Stimulated activated naive B cell treated with anti-CD40 and anti-IgM and Interleukin-4, amounts not matched to agents 10 μg/mL and 1 μg/mL and 100 μg/mL, for 72 hours (primary cell): ENCODE data around the gene ABHD16A.
A peak's percentile ranks its signal among the peaks of the same experiment; 100 is the strongest.

Source experiments
- ATAC-seq, 2 donors: fragments of 150-1000 bp; cut with Tn5 transposase; replicated peaks; 2 replicates each; pipeline ENCODE4 v1.10.0; 2021; ENCODE audit warnings: moderate library complexity in 1 of 2
- DNase-seq: peaks from one replicate; pipeline ENCODE4 v3.0.0; 2021
- H3K27ac Mint-ChIP-seq: one replicate; pipeline ENCODE4 v1.8.0; 2022; ENCODE audit warnings: mild to moderate bottlenecking, mixed read lengths
- H3K27me3 Mint-ChIP-seq, 2 donors: one replicate each; pipeline ENCODE4 v1.8.0; 2022; ENCODE audit warnings: mixed read lengths in 2 of 2
- H3K36me3 Mint-ChIP-seq, 2 donors: one replicate each; pipeline ENCODE4 v1.8.0; 2022; ENCODE audit warnings: mixed read lengths in 2 of 2, mild to moderate bottlenecking in 1 of 2
- H3K4me1 Mint-ChIP-seq, 2 donors: one replicate each; pipeline ENCODE4 v1.8.0; 2022; ENCODE audit warnings: mixed read lengths in 2 of 2, mild to moderate bottlenecking in 1 of 2
- H3K4me3 Mint-ChIP-seq, 2 donors: one replicate each; pipeline ENCODE4 v1.8.0; 2022; ENCODE audit warnings: mild to moderate bottlenecking in 2 of 2, mixed read lengths in 2 of 2, moderate library complexity in 1 of 2
- H3K9me3 Mint-ChIP-seq, 2 donors: one replicate each; pipeline ENCODE4 v1.8.0; 2022; ENCODE audit warnings: mixed read lengths in 2 of 2, mild to moderate bottlenecking in 1 of 2

ABHD16A gene

GRCh38 chr6:31725502-31726350 is 22.6 kb upstream of the ABHD16A start:
- DNase-seq (no peak), ATAC-seq (no peak)
- Mint-ChIP-seq H3K4me3 (no peak overlapping the region), H3K27me3 (no peaks in the 10 kb centered on the region), H3K4me1 (peaks cover 58 to 65% of the 10 kb centered on the region in 2 donors), H3K27ac (peak overlapping the region; percentile 0), H3K36me3 (peaks cover 35 to 42% of the 10 kb centered on the region in 2 donors), H3K9me3 (no peaks in the 10 kb centered on the region)

DNA sequence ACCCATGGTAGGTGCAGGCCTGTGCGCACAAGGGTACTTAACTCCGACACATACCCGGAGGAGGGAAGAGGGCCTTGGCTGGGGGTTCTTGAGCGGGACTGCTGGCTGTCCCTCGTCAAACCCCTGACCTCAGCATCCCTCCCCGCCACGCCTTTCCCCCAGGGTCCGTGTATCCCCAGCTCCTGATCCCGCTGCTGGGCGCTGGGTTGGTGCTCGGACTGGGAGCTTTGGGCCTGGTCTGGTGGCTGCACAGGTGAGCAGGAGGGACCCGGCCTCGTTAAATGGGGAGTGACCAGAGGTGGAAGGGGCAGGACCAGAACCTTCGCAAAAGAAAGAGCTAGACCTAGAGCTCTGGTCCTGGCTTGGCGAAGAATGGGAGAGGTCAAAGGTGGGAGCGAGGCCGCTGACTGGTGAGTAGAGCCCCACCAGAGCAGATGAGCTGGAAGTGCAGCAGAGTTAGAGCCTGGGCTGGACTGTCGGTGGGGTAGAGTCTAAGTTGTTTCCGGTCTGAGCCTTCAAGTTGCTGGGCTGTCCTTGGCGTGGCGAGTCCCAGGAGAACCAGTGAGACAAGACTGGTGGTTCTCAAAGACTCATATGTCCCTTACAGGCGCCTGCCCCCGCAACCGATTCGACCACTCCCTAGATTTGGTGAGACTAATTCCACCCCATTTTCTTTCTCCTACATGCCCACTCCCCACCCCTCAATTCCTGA is 21.0 kb upstream of the ABHD16A start:
- Mint-ChIP-seq H3K4me1 (peaks cover 45 to 51% of the 10 kb centered on the region in 2 donors), H3K9me3 (no peaks in the 10 kb centered on the region), H3K36me3 (peaks cover 29% of the 10 kb centered on the region in 2 donors), H3K27ac (peak overlapping the region; percentile 78), H3K27me3 (no peaks in the 10 kb centered on the region), H3K4me3 (no peak overlapping the region)
- DNase-seq = no peak
- no peak for ATAC-seq

DNA sequence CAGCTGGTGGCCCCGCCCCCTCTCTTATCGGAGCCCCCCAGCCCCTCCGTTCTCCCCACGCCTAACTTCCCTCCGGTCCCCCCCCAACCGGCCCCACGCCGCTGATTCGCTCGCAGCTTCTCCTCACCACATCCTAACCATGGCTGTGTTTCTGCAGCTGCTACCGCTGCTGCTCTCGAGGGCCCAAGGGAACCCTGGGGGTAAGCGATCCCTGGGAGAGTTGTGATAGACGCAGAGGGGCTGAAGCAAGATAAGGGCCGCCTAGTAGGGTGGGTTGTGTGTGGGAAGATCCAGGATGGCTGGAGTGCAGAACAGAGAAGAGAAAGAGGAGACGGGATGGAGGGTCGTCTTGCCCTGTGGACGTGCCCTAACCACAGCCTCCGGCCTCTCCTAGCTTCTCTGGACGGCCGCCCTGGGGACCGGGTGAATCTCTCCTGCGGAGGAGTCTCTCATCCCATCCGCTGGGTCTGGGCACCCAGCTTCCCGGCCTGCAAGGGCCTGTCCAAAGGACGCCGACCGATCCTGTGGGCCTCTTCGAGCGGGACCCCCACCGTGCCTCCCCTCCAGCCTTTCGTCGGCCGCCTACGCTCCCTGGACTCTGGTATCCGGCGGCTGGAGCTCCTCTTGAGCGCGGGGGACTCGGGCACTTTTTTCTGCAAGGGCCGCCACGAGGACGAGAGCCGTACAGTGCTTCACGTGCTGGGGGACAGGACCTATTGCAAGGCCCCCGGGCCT is 20.3 kb upstream of the ABHD16A start, which contains the start of gene MPIG6B:
TSS of gene MPIG6B (plus strand) at position 129 of the 735 bp plus-strand sequence. CDS start at position 140, 11 bp downstream.
- Mint-ChIP-seq H3K4me1 (peaks cover 38 to 44% of the 10 kb centered on the region in 2 donors), H3K9me3 (no peaks in the 10 kb centered on the region), H3K4me3 (peak within 1 kb of the TSS; percentile 10 to 50), H3K27ac (peak within 1 kb of the TSS; percentile 78), H3K27me3 (no peaks in the 10 kb centered on the region), H3K36me3 (peaks cover 24% of the 10 kb centered on the region in 2 donors)
- ATAC-seq (no peak), DNase-seq (no peak)

DNA sequence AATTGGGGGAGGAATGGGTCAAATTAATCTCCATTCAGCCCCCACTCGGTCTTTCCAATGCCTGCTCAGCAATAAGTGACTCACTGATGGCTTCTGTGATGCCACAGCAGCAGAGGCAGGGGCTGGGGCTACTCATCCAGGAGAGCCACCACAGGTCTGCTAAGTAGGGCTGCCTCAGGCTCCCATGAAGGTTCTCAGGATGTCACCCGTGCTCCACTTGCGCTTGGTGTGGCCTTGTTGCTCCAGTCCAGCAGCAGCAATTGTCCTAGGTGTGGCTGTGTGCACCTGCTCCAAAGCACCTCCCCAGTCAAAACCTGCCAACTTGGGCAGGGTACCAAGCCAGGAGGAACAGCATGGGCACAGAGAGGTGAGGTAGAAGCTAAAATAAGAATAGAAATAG is 19.0 kb upstream of the ABHD16A start:
- H3K36me3 Mint-ChIP-seq = peaks cover 16 to 17% of the 10 kb centered on the region in 2 donors
- H3K27me3 Mint-ChIP-seq = no peaks in the 10 kb centered on the region
- no peak overlapping the region for H3K4me3 Mint-ChIP-seq
- ATAC-seq (no peak), DNase-seq (no peak)
- no peak overlapping the region for H3K27ac Mint-ChIP-seq
- H3K9me3 Mint-ChIP-seq = no peaks in the 10 kb centered on the region
- H3K4me1 Mint-ChIP-seq = peaks cover 27 to 32% of the 10 kb centered on the region in 2 donors

GRCh38 chr6:31721351-31722020 is 18.4 kb upstream of the ABHD16A start, which contains the start of gene LY6G6C:
Gene LY6G6C, minus strand, starts transcription at chr6:31721746. Its CDS starts 67 bp downstream, at chr6:31721679.
- DNase-seq (no peak), ATAC-seq (no peak)
- Mint-ChIP-seq H3K36me3 (peaks cover 9 to 10% of the 10 kb centered on the region in 2 donors), H3K9me3 (no peaks in the 10 kb centered on the region), H3K27ac (no peak within 1 kb of the TSS), H3K27me3 (no peaks in the 10 kb centered on the region), H3K4me3 (no peak within 1 kb of the TSS), H3K4me1 (peaks cover 20 to 25% of the 10 kb centered on the region in 2 donors)

- H3K27me3 Mint-ChIP-seq = no peaks in the 10 kb centered on the region
- DNase-seq (no peak), ATAC-seq (no peak)
- peaks cover 10 to 13% of the 10 kb centered on the region in 2 donors for H3K4me1 Mint-ChIP-seq
- peaks cover 0 to 2% of the 10 kb centered on the region in 2 donors for H3K36me3 Mint-ChIP-seq
- H3K27ac Mint-ChIP-seq = no peak overlapping the region
- H3K9me3 Mint-ChIP-seq = no peaks in the 10 kb centered on the region
- no peak overlapping the region for H3K4me3 Mint-ChIP-seq
These were observed 17.2 kb upstream of the ABHD16A start for GRCh38 chr6:31720196-31720770.

- no peaks in the 10 kb centered on the region for H3K9me3 Mint-ChIP-seq
- no peak overlapping the region for H3K27ac Mint-ChIP-seq
- no peak for ATAC-seq
- no peak overlapping the region for H3K4me3 Mint-ChIP-seq
- H3K27me3 Mint-ChIP-seq = no peaks in the 10 kb centered on the region
- DNase-seq = no peak
- H3K36me3 Mint-ChIP-seq = no peaks in the 10 kb centered on the region
- peaks cover 8 to 11% of the 10 kb centered on the region in 2 donors for H3K4me1 Mint-ChIP-seq
These were observed 15.9 kb upstream of the ABHD16A start for GRCh38 chr6:31719001-31719400.

DNA sequence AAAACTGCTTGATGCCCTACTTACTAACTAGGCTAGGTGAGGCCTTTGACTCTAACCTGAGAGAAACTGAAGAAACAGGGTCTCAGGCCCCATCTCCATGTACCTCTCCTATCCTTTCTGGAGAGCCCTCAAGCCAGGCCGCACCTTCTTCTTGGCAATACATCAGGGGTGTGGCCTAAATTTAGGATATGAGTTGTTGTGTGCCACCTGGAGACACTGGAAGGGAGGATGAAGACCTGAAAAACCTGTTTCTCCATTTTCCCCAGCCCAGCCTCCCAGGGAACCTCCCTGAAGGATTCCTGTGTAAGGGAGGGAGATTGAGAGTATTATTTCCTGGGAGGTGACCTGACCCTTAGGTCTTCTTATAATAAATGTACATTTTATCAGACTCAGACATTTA is 15.1 kb upstream of the ABHD16A start:
- Mint-ChIP-seq H3K27ac (no peak overlapping the region), H3K27me3 (no peaks in the 10 kb centered on the region), H3K4me3 (no peak overlapping the region), H3K36me3 (no peaks in the 10 kb centered on the region), H3K9me3 (no peaks in the 10 kb centered on the region), H3K4me1 (peaks cover 3 to 4% of the 10 kb centered on the region in 2 donors)
- DNase-seq (no peak), ATAC-seq (no peak)

DNA sequence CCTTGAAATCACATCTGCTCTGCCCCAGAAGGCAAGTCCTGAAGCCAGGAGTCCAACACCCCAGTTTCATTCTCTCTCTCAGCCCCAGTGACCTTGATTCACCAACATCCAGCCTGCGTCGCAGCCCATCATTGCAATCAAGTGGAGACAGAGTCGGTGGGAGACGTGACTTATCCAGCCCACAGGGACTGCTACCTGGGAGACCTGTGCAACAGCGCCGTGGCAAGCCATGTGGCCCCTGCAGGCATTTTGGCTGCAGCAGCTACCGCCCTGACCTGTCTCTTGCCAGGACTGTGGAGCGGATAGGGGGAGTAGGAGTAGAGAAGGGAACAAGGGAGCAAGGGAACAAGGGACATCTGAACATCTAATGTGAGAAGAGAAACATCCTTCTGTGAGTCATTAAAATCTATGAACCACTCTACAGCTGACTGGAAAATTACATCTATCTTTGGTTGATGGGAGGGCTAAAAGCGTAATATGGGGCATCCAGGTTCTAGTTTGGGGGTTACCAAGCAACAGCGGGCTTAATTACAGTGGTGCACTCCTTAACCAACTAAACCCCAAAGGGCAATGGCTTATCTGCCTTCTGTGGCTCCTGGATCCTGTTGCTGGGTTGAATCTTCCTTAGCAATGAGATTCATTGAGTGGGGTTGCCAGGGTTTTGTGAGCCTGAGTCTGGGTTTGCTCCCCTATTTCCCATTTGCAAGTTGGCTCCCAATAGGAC is 14.5 kb upstream of the ABHD16A start:
- ATAC-seq (no peak), DNase-seq (no peak)
- Mint-ChIP-seq H3K27ac (no peak overlapping the region), H3K36me3 (no peaks in the 10 kb centered on the region), H3K4me3 (no peak overlapping the region), H3K4me1 (peaks cover 0 to 2% of the 10 kb centered on the region in 2 donors), H3K27me3 (no peaks in the 10 kb centered on the region), H3K9me3 (no peaks in the 10 kb centered on the region)

DNA sequence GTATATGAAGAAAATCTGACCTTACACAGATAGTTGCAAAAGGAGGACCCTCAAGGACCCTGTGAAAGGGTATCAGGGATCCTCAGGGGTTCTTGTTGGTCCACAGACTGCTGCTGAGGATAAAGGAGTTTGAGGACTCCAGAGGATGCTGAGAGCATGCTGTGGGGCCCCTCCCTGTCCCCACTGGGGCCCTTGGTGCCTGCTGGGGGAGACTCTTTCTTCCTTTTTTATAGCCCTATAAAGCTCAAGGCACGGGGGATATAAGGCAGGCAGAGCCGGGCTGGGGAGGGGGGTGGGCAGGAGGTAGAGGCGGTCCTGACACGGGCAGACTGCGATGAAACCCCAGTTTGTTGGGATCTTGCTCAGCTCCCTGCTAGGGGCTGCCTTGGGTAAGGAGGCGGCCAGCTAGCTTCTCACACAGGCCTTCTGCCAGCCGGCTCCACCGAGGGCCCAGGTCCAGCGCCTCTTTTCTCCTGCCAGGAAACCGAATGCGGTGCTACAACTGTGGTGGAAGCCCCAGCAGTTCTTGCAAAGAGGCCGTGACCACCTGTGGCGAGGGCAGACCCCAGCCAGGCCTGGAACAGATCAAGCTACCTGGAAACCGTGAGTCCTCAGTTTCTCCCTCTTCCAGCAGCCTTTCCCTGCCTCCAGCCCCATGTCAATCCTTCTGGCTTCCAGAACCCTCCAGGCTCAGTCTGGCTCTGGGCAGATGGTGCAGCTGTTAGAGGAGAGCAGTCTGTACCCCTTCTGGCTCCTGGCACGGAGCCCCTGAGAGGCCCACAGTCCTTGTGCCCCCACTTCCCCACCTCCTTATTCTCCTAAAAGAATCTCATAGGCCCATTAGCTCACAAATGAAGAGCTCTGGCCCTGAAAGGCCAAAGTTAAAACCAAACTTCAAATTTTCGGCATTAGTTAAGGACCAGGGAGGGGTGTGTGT is 12.2 kb upstream of the ABHD16A start, which contains the start of gene LY6G6D:
TSS of gene LY6G6D (plus strand) at position 327 of the 937 bp plus-strand sequence. CDS start at position 335, 8 bp downstream.
- H3K4me3 Mint-ChIP-seq = no peak within 1 kb of the TSS
- H3K9me3 Mint-ChIP-seq = no peaks in the 10 kb centered on the region
- H3K4me1 Mint-ChIP-seq = peaks cover 9 to 18% of the 10 kb centered on the region in 2 donors
- ATAC-seq (no peak), DNase-seq (no peak)
- no peaks in the 10 kb centered on the region for H3K27me3 Mint-ChIP-seq
- no peaks in the 10 kb centered on the region for H3K36me3 Mint-ChIP-seq
- no peak within 1 kb of the TSS for H3K27ac Mint-ChIP-seq

GRCh38 chr6:31713991-31714684 is 11.0 kb upstream of the ABHD16A start:
- H3K27ac Mint-ChIP-seq = no peak overlapping the region

DNA sequence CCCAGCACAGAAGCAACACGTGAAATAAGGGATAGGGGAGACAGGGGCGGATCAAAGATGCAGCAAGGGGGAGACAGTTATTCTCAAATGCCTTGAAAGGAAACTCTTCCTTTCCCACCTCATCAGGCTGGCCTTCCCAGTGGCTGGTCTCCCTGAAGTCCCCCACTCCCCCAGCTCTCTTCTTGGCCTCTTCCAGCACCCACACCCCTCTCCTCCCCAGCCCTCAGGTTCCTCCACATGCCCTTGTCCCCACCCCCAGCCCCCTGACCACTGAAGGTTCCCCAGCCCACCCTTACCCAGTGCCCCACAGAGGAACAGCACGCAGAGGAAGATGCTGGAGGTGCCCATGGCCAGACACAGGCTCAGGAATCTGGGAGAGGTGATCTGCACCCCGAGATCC is 10.3 kb upstream of the ABHD16A start:
- Mint-ChIP-seq H3K27me3 (no peaks in the 10 kb centered on the region), H3K4me3 (no peak overlapping the region), H3K9me3 (no peaks in the 10 kb centered on the region), H3K36me3 (no peaks in the 10 kb centered on the region), H3K27ac (no peak overlapping the region), H3K4me1 (peaks cover 9 to 19% of the 10 kb centered on the region in 2 donors)
- ATAC-seq (no peak), DNase-seq (no peak)

More at GRCh38 chr6:31713991-31714684, 11.0 kb upstream of the ABHD16A start:
- no peaks in the 10 kb centered on the region for H3K36me3 Mint-ChIP-seq
- H3K4me1 Mint-ChIP-seq = peaks cover 9 to 19% of the 10 kb centered on the region in 2 donors
- no peaks in the 10 kb centered on the region for H3K9me3 Mint-ChIP-seq
- DNase-seq (no peak), ATAC-seq (no peak)
- no peak overlapping the region for H3K4me3 Mint-ChIP-seq
- no peaks in the 10 kb centered on the region for H3K27me3 Mint-ChIP-seq
